ENCODE results near the gene PJA2.
A peak's percentile ranks its signal among the peaks of the same experiment; 100 is the strongest.

Gene PJA2

GRCh38 chr5:109408991-109409843, 557 bp downstream of the PJA2 start:
- peak; percentile 31 to 47 for DNase-seq

- DNase-seq: no peak
Observed at GRCh38 chr5:109407913-109408312, 1.9 kb downstream of the PJA2 start.

GRCh38 chr5:109406719-109407118, 3.1 kb downstream of the PJA2 start:
- DNase-seq: no peak

GRCh38 chr5:109404428-109404960, 5.3 kb downstream of the PJA2 start:
- no peak for DNase-seq

- no peak for DNase-seq
Observed at GRCh38 chr5:109403469-109403868, 6.3 kb downstream of the PJA2 start.

- no peak for DNase-seq
Observed at GRCh38 chr5:109399092-109399759, 10.5 kb downstream of the PJA2 start.

- DNase-seq: no peak
Observed at GRCh38 chr5:109396965-109397364, 12.8 kb downstream of the PJA2 start.

GRCh38 chr5:109394806-109395205, 15.0 kb downstream of the PJA2 start:
- no peak for DNase-seq

- no peak for DNase-seq
Observed at GRCh38 chr5:109390188-109390587, 19.6 kb downstream of the PJA2 start.

- DNase-seq: no peak
Observed at GRCh38 chr5:109388407-109388806, 21.4 kb downstream of the PJA2 start.

GRCh38 chr5:109387408-109387974, 22.3 kb downstream of the PJA2 start:
- DNase-seq: no peak

GRCh38 chr5:109378095-109378494, 31.7 kb downstream of the PJA2 start:
- no peak for DNase-seq

GRCh38 chr5:109374625-109375024, 35.1 kb downstream of the PJA2 start:
- no peak for DNase-seq

GRCh38 chr5:109373932-109374331, 35.8 kb downstream of the PJA2 start:
- no peak for DNase-seq

- DNase-seq: no peak
Observed at GRCh38 chr5:109370343-109370742, 39.4 kb downstream of the PJA2 start.

GRCh38 chr5:109365653-109366052, 44.1 kb downstream of the PJA2 start:
- DNase-seq: no peak

- DNase-seq: no peak
Observed at GRCh38 chr5:109364977-109365376, 44.8 kb downstream of the PJA2 start.

- DNase-seq: no peak
Observed at GRCh38 chr5:109359642-109360041, 50.1 kb downstream of the PJA2 start.

- no peak for DNase-seq
Observed at GRCh38 chr5:109357807-109358206, 52.0 kb downstream of the PJA2 start.

GRCh38 chr5:109354761-109355160, 55.0 kb downstream of the PJA2 start:
- DNase-seq: no peak

GRCh38 chr5:109351988-109352864, 57.5 kb downstream of the PJA2 start:
- no peak for DNase-seq

GRCh38 chr5:109350537-109351270, 59.1 kb downstream of the PJA2 start:
- no peak for DNase-seq
